NT2/D1 (cell line): ENCODE measurements around the gene ARHGAP42.

Experiments used
- SUZ12 ChIP-seq: IDR thresholded peaks from 2 replicates; pipeline ENCODE4 v1.6.1; 2011; ENCODE audit not compliant: insufficient read length, insufficient read depth; ENCODE audit errors: extremely low read depth
- YY1 ChIP-seq: IDR thresholded peaks from 2 replicates; pipeline ENCODE4 v1.6.1; 2011; ENCODE audit not compliant: insufficient read length, insufficient read depth
- ZNF274 ChIP-seq: IDR thresholded peaks from 2 replicates; pipeline ENCODE4 v1.6.1; 2011; ENCODE audit warnings: mild to moderate bottlenecking, low read depth, low read length

GRCh38 chr11:100746448-100746847 is 59.4 kb downstream of the ARHGAP42 start:
- TF ChIP-seq ZNF274 (no peak), YY1 (no peak), SUZ12 (no peak)
